ENCODE measurements around the gene SLC25A36. TPM values are rescaled to one million over a fixed set of nuclear protein-coding genes. Genes with fewer than 3 reads are reported as not detected.

Gene SLC25A36, protein sequence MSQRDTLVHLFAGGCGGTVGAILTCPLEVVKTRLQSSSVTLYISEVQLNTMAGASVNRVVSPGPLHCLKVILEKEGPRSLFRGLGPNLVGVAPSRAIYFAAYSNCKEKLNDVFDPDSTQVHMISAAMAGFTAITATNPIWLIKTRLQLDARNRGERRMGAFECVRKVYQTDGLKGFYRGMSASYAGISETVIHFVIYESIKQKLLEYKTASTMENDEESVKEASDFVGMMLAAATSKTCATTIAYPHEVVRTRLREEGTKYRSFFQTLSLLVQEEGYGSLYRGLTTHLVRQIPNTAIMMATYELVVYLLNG
- total RNA-seq = 227 TPM

GRCh38 chr3:140941434-140942220 lies at the start of gene SLC25A36:
SLC25A36 (plus strand) TSS chr3:140941836; CDS start chr3:140942055, 219 bp downstream.
- Histone ChIP-seq H3K4me1 (ENCODE audit: insufficient read depth, low read length) (peaks cover 18% of the 10 kb centered on the region), H3K27me3 (ENCODE audit: insufficient read depth, low read length) (no peaks in the 10 kb centered on the region), H3K4me3 (ENCODE audit: low read length) (peak within 1 kb of the TSS; percentile 75), H3K9me3 (ENCODE audit: low read depth, low read length) (no peaks in the 10 kb centered on the region)

DNA sequence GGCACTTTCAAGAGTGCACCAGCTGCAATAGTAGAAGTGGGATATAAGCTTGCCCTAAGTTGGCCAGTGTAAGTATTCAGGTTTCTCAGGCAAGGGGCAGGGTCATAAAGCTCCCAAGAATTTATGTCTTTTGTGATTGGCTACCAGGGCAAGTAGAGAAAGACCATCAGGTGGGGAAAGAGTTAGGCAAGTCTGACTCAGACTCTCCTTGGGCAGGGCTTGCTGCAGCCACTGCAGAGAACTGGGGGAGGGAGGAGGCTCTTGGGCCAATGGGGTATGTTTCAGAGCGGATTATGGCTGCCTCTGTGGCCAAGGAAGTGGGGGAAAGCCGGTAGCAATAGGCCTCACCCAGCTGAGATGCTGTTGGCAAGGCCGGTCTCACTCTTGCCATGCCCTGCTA lies 44.6 kb upstream of the SLC25A36 start:
- Histone ChIP-seq H3K27me3 (ENCODE audit: insufficient read depth, low read length) (peaks cover 6% of the 10 kb centered on the region), H3K4me1 (ENCODE audit: insufficient read depth, low read length) (no peaks in the 10 kb centered on the region), H3K9me3 (ENCODE audit: low read depth, low read length) (no peaks in the 10 kb centered on the region), H3K4me3 (ENCODE audit: low read length) (no peak overlapping the region)

DNA sequence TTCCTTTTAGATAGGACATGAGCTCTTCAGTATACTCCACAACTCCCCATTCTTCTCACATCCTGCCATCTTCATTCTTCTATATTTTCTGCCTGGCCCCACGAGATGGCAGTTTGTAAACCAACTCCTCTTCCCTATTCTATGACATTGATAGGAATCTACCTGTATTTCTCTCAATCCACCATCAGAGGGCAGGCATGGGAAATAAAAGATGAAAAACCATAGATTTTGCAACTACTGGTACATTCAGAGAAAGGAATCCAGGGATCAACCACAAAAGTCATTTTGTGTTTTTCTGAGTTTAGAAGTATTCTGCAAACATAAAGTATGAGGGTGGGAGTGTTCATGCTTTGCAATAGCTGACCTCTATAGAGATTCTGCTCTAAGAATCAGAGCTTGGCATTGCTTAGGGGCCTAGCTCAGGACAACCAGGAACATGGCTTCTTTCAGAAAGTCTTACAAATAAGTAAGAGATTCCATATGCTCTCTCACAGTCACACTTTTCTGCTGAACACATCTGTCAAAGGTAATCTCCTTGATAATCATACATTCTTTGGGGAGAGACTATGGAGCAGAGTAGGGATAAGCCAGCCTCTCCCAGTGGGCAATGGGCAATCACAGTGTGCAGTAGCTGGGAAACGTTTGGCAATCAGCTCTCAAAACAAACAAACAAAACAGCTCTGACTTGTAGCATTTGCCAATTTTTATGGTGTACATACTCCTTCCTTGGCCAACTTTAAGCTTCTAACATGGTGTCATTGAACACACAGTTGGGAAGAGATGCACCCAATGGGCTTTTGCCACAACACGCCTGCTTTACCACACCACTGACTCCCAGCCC lies 43.1 kb upstream of the SLC25A36 start:
- Histone ChIP-seq H3K4me1 (ENCODE audit: insufficient read depth, low read length) (no peaks in the 10 kb centered on the region), H3K4me3 (ENCODE audit: low read length) (no peak overlapping the region), H3K27me3 (ENCODE audit: insufficient read depth, low read length) (peaks cover 6% of the 10 kb centered on the region), H3K9me3 (ENCODE audit: low read depth, low read length) (no peaks in the 10 kb centered on the region)

DNA sequence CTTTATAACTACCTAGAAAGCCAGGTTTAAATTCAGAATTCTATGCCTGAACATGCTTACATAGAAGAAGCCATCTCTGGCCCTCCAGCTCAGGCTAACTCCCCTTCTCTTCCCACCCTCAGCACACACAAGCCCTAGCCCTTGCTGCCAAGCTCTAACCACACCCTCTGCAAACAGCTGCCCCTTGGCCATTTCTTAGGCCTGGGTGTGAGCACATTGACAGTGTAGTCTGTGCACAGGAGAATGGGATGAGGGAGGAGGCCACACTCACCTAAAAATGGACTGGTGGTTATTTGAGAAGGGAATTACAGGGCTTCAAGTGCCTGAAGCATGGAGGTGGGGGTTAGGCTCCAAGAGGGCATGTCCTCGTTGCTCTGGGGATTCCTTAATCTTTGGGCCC lies 42.3 kb upstream of the SLC25A36 start:
- H3K4me3 ChIP-seq (ENCODE audit: low read length) = no peak overlapping the region
- H3K4me1 ChIP-seq (ENCODE audit: insufficient read depth, low read length) = no peaks in the 10 kb centered on the region
- peaks cover 3% of the 10 kb centered on the region for H3K27me3 ChIP-seq (ENCODE audit: insufficient read depth, low read length)
- no peaks in the 10 kb centered on the region for H3K9me3 ChIP-seq (ENCODE audit: low read depth, low read length)

DNA sequence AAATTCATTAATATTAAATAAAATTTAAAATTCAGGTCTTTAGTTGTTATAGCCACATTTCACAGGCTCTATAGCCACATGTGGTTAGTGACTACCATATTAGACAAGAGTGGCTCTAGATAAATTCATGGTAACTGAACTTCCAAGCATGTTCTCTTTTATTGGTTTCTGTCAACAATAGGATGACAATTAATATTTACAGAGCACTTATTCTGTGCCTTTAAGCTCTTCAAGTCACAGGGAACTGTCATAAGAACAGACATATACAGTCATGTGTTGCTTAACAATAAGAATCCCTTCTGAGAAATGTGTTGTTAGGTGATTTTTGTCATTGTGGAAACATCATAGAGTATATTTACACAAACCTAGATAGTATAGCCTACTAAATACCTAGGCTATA lies 38.8 kb upstream of the SLC25A36 start:
- H3K9me3 ChIP-seq (ENCODE audit: low read depth, low read length) = no peaks in the 10 kb centered on the region

GRCh38 chr3:140903196-140903595 lies 38.4 kb upstream of the SLC25A36 start:
- H3K4me3 ChIP-seq (ENCODE audit: low read length) = no peak overlapping the region
- no peaks in the 10 kb centered on the region for H3K4me1 ChIP-seq (ENCODE audit: insufficient read depth, low read length)
- no peaks in the 10 kb centered on the region for H3K27me3 ChIP-seq (ENCODE audit: insufficient read depth, low read length)
- no peaks in the 10 kb centered on the region for H3K9me3 ChIP-seq (ENCODE audit: low read depth, low read length)

More for the DNA sequence above, 38.8 kb upstream of the SLC25A36 start:
- Histone ChIP-seq H3K4me1 (ENCODE audit: insufficient read depth, low read length) (no peaks in the 10 kb centered on the region), H3K27me3 (ENCODE audit: insufficient read depth, low read length) (no peaks in the 10 kb centered on the region), H3K4me3 (ENCODE audit: low read length) (no peak overlapping the region)

DNA sequence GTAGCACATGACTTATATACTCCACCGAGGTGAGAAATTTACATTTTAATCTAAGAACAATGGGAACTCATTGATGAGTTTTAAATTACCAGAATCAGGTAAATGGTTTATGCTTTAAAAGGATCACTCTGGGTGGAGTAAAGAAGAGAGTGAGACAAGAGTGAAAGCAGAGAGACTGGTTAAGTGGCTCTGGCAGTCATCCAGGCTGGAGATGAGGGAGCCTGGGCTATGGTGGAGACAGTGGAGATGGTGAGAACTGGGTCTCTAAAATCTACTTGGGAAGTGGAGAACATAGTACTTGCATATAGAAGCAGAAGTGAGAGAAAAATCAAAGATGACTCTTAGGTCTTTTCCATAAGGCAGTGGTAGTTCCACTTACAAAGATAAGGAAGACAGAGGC lies 37.1 kb upstream of the SLC25A36 start:
- no peak overlapping the region for H3K4me3 ChIP-seq (ENCODE audit: low read length)
- no peaks in the 10 kb centered on the region for H3K27me3 ChIP-seq (ENCODE audit: insufficient read depth, low read length)
- H3K4me1 ChIP-seq (ENCODE audit: insufficient read depth, low read length) = no peaks in the 10 kb centered on the region
- H3K9me3 ChIP-seq (ENCODE audit: low read depth, low read length) = no peaks in the 10 kb centered on the region

DNA sequence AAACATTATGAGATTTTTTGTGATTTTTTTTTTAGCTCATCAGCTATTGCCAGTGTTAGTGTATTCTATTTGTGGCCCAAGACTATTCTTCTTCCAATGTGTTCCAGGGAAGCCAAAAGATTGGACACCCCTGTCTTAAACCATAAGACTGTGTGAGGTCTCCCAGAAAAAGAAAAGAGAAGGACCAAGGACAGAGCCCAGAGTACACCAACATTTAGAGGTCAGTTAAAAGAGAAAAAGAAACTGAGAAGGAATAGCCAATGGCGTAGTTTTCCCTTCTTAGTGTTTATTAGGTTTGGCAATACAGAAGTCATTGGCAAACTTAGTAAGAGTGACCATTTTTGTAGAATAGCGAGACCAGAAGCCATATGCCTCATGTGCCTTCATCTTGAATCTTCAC lies 36.1 kb upstream of the SLC25A36 start:
- Histone ChIP-seq H3K9me3 (ENCODE audit: low read depth, low read length) (no peaks in the 10 kb centered on the region), H3K27me3 (ENCODE audit: insufficient read depth, low read length) (no peaks in the 10 kb centered on the region), H3K4me1 (ENCODE audit: insufficient read depth, low read length) (no peaks in the 10 kb centered on the region), H3K4me3 (ENCODE audit: low read length) (no peak overlapping the region)

GRCh38 chr3:140906785-140907184 lies 34.9 kb upstream of the SLC25A36 start:
- Histone ChIP-seq H3K4me3 (ENCODE audit: low read length) (no peak overlapping the region), H3K27me3 (ENCODE audit: insufficient read depth, low read length) (no peaks in the 10 kb centered on the region), H3K9me3 (ENCODE audit: low read depth, low read length) (no peaks in the 10 kb centered on the region), H3K4me1 (ENCODE audit: insufficient read depth, low read length) (no peaks in the 10 kb centered on the region)

DNA sequence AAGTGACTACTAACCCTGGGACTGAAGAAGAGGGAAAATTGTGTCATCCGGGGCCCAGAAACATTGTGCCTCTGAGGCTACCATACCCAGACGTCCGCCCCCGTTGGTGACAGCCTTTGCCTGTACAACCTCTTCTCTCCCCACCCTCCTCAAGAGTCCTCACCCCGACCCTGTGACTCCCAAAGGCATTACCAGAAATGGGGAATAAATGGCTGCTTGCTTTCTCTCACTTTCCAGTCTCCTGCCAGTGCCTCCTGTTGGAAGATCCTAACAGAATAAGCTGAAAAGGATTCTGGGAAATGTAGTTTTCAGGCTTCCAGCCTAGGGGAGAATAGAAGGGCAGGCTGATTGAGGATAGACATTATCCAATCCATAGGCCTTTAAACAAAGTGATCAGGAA lies 30.8 kb upstream of the SLC25A36 start:
- Histone ChIP-seq H3K4me1 (ENCODE audit: insufficient read depth, low read length) (no peaks in the 10 kb centered on the region), H3K27me3 (ENCODE audit: insufficient read depth, low read length) (peaks cover 7% of the 10 kb centered on the region), H3K9me3 (ENCODE audit: low read depth, low read length) (no peaks in the 10 kb centered on the region), H3K4me3 (ENCODE audit: low read length) (no peak overlapping the region)

GRCh38 chr3:140911822-140912221 lies 29.8 kb upstream of the SLC25A36 start:
- Histone ChIP-seq H3K4me3 (ENCODE audit: low read length) (no peak overlapping the region), H3K9me3 (ENCODE audit: low read depth, low read length) (no peaks in the 10 kb centered on the region), H3K27me3 (ENCODE audit: insufficient read depth, low read length) (peaks cover 7% of the 10 kb centered on the region), H3K4me1 (ENCODE audit: insufficient read depth, low read length) (no peaks in the 10 kb centered on the region)

- Histone ChIP-seq H3K4me3 (ENCODE audit: low read length) (no peak overlapping the region), H3K4me1 (ENCODE audit: insufficient read depth, low read length) (no peaks in the 10 kb centered on the region), H3K9me3 (ENCODE audit: low read depth, low read length) (no peaks in the 10 kb centered on the region), H3K27me3 (ENCODE audit: insufficient read depth, low read length) (peaks cover 7% of the 10 kb centered on the region)
Measured at GRCh38 chr3:140913728-140914127, 27.9 kb upstream of the SLC25A36 start.

GRCh38 chr3:140914384-140914945 lies 27.2 kb upstream of the SLC25A36 start:
- Histone ChIP-seq H3K9me3 (ENCODE audit: low read depth, low read length) (no peaks in the 10 kb centered on the region), H3K27me3 (ENCODE audit: insufficient read depth, low read length) (peaks cover 7% of the 10 kb centered on the region), H3K4me1 (ENCODE audit: insufficient read depth, low read length) (no peaks in the 10 kb centered on the region), H3K4me3 (ENCODE audit: low read length) (no peak overlapping the region)

DNA sequence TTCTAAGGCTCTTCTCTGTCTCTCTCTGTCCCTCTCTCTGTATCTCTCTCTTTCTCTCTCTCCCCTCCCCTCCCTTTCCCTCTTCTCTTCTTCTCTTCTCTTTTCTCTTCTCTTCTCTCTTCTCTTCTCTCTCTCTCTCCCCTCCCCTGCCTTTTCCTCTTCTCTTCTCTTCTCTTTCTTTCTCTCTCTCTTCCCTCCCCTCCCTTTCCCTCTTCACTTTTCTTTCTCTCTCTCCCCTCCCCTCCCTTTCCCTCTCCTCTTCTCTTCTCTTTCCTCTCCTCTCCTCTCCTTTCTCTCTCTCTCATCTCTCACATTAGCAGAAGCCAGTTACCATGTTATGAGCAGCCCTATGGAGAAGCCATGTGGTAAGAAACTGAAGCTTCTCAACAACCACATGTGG lies 25.0 kb upstream of the SLC25A36 start:
- no peaks in the 10 kb centered on the region for H3K4me1 ChIP-seq (ENCODE audit: insufficient read depth, low read length)
- H3K4me3 ChIP-seq (ENCODE audit: low read length) = no peak overlapping the region
- H3K27me3 ChIP-seq (ENCODE audit: insufficient read depth, low read length) = peaks cover 7% of the 10 kb centered on the region
- no peaks in the 10 kb centered on the region for H3K9me3 ChIP-seq (ENCODE audit: low read depth, low read length)

- H3K4me1 ChIP-seq (ENCODE audit: insufficient read depth, low read length) = no peaks in the 10 kb centered on the region
- peaks cover 7% of the 10 kb centered on the region for H3K27me3 ChIP-seq (ENCODE audit: insufficient read depth, low read length)
- no peak overlapping the region for H3K4me3 ChIP-seq (ENCODE audit: low read length)
- no peaks in the 10 kb centered on the region for H3K9me3 ChIP-seq (ENCODE audit: low read depth, low read length)
Measured at GRCh38 chr3:140917772-140918171, 23.9 kb upstream of the SLC25A36 start.

Measured in mononuclear cell (primary cell).